GM12872 (cell line): ENCODE results near the gene WDFY4.

ENCODE experiments used
- TF ChIP-seq, protein P1 (sequence below): IDR thresholded peaks from 3 replicates; pipeline ENCODE4 v1.5.1; 2011; ENCODE audit warnings: low read depth, mild to moderate bottlenecking, low read length, moderate library complexity; ENCODE audit not compliant: insufficient read depth

Gene WDFY4

GRCh38 chr10:48946332-48946731, 261.7 kb downstream of the WDFY4 start:
- TF ChIP-seq, protein P1, sequence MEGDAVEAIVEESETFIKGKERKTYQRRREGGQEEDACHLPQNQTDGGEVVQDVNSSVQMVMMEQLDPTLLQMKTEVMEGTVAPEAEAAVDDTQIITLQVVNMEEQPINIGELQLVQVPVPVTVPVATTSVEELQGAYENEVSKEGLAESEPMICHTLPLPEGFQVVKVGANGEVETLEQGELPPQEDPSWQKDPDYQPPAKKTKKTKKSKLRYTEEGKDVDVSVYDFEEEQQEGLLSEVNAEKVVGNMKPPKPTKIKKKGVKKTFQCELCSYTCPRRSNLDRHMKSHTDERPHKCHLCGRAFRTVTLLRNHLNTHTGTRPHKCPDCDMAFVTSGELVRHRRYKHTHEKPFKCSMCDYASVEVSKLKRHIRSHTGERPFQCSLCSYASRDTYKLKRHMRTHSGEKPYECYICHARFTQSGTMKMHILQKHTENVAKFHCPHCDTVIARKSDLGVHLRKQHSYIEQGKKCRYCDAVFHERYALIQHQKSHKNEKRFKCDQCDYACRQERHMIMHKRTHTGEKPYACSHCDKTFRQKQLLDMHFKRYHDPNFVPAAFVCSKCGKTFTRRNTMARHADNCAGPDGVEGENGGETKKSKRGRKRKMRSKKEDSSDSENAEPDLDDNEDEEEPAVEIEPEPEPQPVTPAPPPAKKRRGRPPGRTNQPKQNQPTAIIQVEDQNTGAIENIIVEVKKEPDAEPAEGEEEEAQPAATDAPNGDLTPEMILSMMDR: no peak

DNA sequence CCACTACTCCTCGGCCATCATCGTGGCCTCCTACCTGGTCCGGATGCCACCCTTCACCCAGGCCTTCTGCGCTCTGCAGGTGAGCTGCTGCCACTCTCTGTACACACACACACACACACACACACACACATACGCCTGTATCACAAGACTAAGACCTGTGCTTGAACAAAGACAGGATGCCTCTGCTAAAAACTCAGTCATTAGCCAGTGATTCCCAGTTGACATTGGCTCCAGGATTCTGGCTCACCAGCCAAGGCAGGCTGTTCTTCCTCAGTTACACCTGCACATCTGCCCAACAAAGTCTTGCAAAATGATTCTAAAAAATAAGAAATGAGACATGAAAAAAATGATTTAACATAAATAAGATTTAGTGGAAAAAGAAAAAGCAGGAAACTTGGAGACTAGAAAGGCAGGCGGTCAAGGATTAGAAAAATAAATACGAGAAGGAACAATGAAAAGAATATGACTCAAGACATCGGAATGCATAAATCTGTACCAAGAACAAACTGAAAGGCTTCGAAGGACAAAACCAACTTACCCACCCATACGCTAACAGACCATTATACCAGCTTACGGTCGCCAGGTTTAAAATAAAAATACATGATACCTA, 262.3 kb downstream of the WDFY4 start:
- TF ChIP-seq, protein P1: no peak

GRCh38 chr10:48947690-48948469, 263.2 kb downstream of the WDFY4 start:
- TF ChIP-seq, protein P1: no peak

GRCh38 chr10:48948470-48949037, 263.9 kb downstream of the WDFY4 start:
- TF ChIP-seq, protein P1: no peak

DNA sequence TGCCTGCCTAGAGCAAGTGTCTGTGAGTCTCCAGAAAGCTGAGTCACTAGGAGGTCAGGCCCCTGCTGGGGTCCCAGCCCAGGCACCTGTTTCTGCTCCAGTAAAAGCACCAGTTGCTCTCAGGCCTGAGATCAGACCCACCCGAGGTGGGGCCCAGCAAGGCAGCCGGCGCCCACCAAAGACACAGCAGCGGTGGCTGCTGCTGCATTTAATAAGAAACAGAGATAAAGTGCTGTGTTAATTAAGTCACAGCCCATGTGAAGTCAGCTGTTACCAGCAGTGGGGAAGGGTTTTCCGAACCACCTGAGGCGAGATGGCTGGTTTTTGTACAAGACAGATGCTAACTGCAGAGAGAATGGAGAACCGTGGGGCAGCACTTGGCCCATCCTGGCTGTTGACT, 267.0 kb downstream of the WDFY4 start:
- TF ChIP-seq, protein P1: no peak

DNA sequence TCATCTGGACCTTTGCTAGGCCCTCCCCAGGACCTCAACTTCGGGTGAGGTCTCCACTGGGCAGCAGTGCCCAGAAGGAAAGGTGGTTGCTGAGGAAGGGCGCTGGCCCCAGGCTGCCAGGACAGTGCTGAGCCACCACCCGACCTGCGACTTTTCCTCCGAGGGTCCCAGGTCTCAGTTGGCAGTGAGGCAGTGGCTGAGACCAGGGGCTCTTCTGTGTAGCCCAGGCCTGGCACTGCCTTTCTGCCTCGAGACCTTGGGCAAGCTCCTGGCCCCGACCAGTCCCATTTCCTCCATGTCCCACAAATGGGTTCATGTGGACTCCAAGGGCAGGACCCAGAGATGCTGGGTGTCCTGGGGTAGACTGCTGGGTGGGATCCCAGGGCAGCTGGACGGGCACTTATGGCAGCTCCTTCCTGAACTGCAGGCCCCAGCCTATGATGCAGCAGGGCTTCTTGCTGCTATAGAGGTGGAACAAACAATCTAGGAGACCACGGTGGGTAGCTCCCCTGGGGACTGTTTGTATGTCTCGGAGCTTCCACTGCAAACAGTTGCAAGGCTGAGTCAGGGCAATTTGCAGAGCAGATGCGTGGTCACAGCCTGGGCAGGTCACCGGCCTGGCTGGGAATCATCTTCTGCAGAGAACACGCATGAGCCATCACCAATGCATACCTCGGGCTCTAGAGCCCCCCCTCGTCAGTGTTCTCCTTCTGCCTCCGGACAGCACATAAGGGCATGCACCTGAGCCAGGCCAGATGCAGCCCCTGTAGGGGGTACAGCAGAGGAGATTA, 272.9 kb downstream of the WDFY4 start:
- TF ChIP-seq, protein P1: no peak
